ENCODE data around the gene SNX25.
"Not testable (repeated sequence)": the region's sequence is repeated elsewhere in the genome, so short reads cannot be mapped to it uniquely, and the experiment has no call there.

The SNX25 gene

GRCh38 chr4:185192059-185192458 is 17.3 kb upstream of the SNX25 start:
- H3K4me3 ChIP-seq (ENCODE audit: low read depth in 1 of 2, low read length in 1 of 2), result no peak overlapping the region
- no peaks in the 10 kb centered on the region for H3K27me3 ChIP-seq
- H3K27ac ChIP-seq, result no peak overlapping the region
- H3K9me3 ChIP-seq, result no peaks in the 10 kb centered on the region
- H3K36me3 ChIP-seq, result no peaks in the 10 kb centered on the region
- no peak for TF ChIP-seq CTCF (IDR thresholded peaks at IDR 0.05)
- no peaks in the 10 kb centered on the region for H3K4me1 ChIP-seq (ENCODE audit: control insufficient read depth in 1 of 2, insufficient read depth in 1 of 2, low read depth in 1 of 2, low read length in 1 of 2)

- Histone ChIP-seq H3K9me3 (no peaks in the 10 kb centered on the region), H3K36me3 (no peaks in the 10 kb centered on the region), H3K27me3 (no peaks in the 10 kb centered on the region), H3K4me1 (ENCODE audit: control insufficient read depth in 1 of 2, insufficient read depth in 1 of 2, low read depth in 1 of 2, low read length in 1 of 2) (no peaks in the 10 kb centered on the region), H3K27ac (no peak overlapping the region), H3K4me3 (ENCODE audit: low read depth in 1 of 2, low read length in 1 of 2) (no peak overlapping the region)
- no peak for TF ChIP-seq CTCF (IDR thresholded peaks at IDR 0.05)
Observed at GRCh38 chr4:185194924-185195888, 14.2 kb upstream of the SNX25 start.

GRCh38 chr4:185196437-185196836 is 13.0 kb upstream of the SNX25 start:
- Histone ChIP-seq H3K36me3 (no peaks in the 10 kb centered on the region), H3K4me1 (ENCODE audit: control insufficient read depth in 1 of 2, insufficient read depth in 1 of 2, low read depth in 1 of 2, low read length in 1 of 2) (no peaks in the 10 kb centered on the region), H3K4me3 (ENCODE audit: low read depth in 1 of 2, low read length in 1 of 2) (no peak overlapping the region), H3K9me3 (no peaks in the 10 kb centered on the region), H3K27me3 (no peaks in the 10 kb centered on the region), H3K27ac (no peak overlapping the region)
- TF ChIP-seq CTCF (IDR thresholded peaks at IDR 0.05), result no peak

- not testable (repeated sequence) for H3K4me3 ChIP-seq (ENCODE audit: low read depth in 1 of 2, low read length in 1 of 2); H3K36me3 ChIP-seq; H3K27ac ChIP-seq; H3K9me3 ChIP-seq; H3K4me1 ChIP-seq (ENCODE audit: control insufficient read depth in 1 of 2, insufficient read depth in 1 of 2, low read depth in 1 of 2, low read length in 1 of 2)
- peaks cover 16% of the 10 kb centered on the region for H3K27me3 ChIP-seq
Observed at GRCh38 chr4:185198189-185198588, 11.2 kb upstream of the SNX25 start.

GRCh38 chr4:185201977-185202962 is 7.1 kb upstream of the SNX25 start:
- Histone ChIP-seq H3K4me3 (ENCODE audit: low read depth in 1 of 2, low read length in 1 of 2) (peak overlapping the region in 1 of 2 experiments; percentile 62), H3K9me3 (no peaks in the 10 kb centered on the region), H3K27me3 (peaks cover 57% of the 10 kb centered on the region), H3K27ac (no peak overlapping the region), H3K4me1 (ENCODE audit: control insufficient read depth in 1 of 2, insufficient read depth in 1 of 2, low read depth in 1 of 2, low read length in 1 of 2) (peaks cover 11 to 20% of the 10 kb centered on the region in 2 experiments), H3K36me3 (no peaks in the 10 kb centered on the region)
- TF ChIP-seq CTCF (IDR thresholded peaks at IDR 0.05), result no peak

Data from neutrophil (primary cell).